Islet precursor cell (in vitro differentiated cells): ENCODE measurements around the gene KCNIP4.

ENCODE experiments used
- DNase-seq: peaks from one replicate; pipeline ENCODE4 v3.0.0-alpha.2; 2018

KCNIP4 gene

DNA sequence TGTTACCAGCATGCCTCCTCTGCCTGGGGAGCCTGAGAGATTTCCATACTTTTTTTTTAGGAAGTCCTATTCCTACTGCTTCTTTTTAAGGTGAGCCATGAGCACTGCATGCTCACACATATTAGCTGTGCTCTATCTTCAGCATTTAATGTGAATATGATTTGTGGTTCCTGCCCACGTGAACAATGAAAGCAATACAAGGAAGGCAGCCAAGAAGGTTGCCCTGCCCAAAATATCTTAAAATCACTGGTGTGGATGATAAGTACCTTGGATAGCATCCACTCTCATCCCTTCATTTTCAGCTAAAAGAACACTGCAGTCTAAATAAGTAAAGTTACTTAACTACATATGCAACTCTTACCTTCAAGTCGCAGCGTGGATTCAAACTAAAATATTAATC lies 640.9 kb downstream of the KCNIP4 start:
- no peak for DNase-seq

DNA sequence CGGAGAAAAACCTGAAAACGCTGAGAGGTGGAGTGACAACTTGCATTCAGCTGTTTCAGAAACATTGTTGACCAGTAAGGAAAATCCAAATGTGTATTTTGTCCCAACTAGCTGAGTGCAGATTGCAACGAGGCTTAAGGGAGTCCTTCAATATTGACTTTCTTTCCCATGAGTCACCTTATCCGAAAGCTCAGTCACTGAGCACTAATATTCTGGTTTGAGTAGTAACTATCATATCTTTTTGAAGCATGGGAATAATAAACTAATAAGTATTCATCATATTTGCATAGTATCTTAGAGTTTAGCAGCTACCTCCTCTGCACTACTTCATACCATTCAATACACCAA lies 644.1 kb downstream of the KCNIP4 start:
- DNase-seq = no peak

DNA sequence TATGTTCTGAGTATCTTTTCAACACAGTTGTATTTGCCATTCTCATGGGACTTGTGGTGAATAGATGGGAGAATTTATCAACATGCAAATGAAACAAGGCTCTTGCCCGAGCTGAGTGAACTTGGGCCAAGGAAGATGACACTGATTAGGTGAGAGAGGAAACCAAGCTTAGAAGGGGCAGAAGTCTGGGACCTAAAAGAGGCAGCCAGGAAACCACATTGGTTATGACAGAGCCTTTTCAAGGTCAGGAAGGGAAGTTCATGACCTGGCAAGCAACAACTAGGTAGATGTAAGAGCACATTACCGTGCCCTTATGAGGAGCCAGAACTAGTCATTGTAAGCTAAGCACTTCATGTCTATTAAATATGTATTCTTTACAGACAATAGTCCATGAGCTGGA lies 658.0 kb downstream of the KCNIP4 start:
- DNase-seq = no peak

DNA sequence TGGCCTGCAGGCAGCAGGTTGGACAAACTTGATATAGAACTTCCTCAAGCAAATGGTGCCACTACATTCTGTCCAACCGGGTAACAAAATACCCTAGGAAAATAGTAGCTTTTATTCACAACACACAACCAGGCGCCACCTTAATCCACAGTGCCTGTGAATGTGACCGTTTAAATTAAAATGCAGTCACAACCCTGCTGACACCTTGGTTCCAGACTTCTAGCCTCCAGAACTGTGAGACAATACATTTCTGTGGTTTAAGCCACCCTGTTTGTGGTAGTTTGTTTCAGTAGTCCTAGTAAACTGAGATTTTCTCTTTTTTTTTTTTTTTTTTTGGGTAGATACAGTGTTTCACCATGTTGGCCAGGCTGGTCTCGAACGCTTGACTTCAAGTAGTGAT lies 672.5 kb downstream of the KCNIP4 start:
- DNase-seq = no peak

DNA sequence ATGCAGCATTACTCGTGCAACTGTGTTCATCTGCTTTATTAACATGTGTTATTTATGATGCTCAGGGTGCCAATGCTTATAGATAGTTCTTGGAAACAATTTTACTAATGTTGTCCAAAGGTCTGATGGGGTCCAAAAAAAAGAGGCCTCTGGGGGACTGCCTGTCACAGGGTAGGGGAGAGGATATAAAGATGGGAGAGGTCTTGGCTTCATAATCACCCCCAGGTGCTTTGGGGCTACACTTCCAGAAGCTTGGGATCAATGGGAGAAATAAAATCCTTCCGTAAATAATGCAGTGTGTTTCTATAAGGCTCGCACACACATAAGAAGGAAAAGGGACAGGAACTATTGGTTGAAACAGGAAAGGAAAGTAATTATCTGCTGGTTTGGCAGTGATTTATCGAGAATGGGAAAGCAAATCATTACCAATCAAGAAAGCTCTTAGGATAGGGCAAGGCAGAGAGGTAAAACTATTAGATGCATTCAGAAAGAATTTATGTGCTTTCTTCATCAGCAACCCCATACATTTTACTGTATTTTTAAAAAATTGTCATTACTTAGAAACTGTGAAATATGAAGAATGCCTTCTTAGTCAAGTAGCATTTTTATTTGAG lies 677.0 kb downstream of the KCNIP4 start:
- no peak for DNase-seq

DNA sequence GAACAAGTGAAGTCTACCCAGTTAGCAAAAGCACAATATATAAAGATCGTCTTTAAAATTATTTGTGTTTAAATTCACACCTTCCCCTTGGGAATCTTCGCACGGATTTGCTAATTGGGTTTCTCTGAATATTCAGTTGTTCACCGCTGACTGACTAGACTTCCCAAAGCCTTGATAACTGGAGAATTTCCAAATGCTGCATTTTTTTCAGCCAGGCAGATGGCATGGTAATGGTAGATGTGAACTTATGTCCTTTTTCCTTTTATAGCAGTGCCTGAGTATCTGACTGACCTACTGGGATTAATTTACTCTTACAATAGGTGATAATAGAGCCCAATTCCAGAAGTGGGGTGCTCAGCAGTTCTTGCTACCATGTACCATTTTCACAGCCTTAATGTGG lies 700.2 kb downstream of the KCNIP4 start:
- DNase-seq = no peak

DNA sequence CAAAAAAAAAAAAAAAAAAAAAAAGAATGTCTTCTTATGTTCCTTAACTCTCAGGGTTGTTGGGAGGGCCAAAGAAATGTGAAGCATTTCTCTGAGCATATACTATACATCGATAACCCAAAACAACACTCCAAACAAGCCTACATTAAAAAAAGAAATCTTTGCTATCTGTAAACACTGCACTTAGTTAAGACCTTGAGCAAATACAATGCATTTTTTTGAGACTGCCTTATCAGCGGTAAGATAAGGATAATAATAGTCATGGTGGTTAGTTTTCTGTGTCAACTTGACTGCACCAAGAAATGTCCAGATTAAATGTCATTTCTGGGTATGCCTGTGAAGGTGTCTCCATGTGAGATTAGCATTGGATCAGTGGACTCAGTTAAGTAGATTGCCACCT lies 706.4 kb downstream of the KCNIP4 start:
- DNase-seq = no peak

DNA sequence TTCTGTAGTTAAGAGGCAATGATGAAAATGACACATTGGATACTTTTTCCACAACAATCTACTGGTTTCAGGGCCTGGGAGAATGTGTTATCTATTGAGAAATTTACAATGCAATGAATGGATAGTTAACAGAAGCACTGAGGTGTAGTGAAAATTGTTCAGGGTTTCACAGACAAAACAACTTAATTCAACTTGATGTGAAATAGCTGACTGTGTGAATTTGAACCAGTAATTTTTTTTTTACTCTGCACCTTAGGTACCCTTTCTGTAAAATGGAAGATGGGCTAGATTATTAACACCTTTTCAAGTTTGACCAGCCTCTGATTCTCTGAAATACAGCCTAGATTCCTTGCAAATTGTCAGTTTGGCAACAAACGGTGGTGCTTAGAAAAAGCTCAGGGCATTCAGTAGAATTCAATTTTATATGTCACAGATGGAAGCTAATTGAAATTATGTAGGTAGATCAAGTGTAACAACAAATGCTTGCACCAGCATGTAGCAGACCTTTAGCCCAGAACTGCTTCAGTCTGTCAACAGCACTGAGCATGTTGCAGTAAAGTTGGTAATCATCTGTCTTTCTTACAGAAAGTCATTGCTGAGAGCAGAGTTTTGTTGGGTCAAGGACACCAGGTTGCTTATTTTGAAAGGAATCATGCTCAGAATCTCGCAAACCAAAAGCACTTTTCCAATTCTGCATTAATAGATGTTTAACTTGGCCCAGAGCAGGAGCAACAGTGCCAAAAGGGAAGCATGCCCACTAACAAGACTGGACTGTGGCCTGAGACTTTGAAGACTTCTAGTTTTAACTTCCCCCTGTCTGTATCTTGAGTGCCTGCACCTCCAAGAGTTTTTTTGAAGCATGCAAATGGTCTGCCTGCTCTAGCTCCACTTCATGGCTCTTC lies 721.7 kb downstream of the KCNIP4 start:
- no peak for DNase-seq

DNA sequence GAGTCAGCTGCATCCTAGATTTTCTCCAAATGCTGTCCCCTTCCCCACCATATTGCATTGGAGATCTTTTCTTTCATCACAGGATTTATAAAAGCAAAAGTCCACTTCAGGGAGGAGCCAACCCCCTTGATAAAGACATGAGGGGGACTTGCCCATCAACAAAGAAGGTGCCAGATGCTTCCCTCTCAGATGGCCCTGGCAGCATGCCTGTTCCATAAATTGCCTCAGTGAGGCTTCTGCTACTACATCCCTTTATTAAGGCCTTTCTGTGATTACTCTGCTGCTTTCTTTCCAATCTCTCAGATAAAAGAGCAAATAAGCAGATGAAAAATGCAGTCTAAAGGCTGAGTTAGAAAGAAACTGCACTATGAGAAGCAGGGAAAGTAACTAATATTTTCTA lies 736.7 kb downstream of the KCNIP4 start:
- no peak for DNase-seq

DNA sequence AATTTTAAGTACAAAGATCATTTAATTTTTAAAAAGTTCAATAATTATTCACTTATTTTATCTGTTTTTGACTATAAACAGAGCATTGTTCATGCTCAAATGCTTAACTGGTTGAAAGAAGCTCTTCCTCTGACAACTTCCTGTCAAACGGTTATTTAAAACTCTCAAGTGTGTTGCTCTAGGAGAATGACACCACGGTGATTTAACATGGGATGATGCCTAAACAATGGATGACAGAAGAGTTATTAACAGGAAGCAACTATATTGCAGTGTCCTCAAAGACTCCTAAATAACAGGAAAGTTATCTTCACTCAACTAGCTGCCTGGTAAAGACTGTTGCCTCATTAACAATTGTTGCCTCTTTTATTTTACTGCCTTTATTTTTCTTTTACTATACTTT lies 738.7 kb downstream of the KCNIP4 start:
- DNase-seq = no peak

DNA sequence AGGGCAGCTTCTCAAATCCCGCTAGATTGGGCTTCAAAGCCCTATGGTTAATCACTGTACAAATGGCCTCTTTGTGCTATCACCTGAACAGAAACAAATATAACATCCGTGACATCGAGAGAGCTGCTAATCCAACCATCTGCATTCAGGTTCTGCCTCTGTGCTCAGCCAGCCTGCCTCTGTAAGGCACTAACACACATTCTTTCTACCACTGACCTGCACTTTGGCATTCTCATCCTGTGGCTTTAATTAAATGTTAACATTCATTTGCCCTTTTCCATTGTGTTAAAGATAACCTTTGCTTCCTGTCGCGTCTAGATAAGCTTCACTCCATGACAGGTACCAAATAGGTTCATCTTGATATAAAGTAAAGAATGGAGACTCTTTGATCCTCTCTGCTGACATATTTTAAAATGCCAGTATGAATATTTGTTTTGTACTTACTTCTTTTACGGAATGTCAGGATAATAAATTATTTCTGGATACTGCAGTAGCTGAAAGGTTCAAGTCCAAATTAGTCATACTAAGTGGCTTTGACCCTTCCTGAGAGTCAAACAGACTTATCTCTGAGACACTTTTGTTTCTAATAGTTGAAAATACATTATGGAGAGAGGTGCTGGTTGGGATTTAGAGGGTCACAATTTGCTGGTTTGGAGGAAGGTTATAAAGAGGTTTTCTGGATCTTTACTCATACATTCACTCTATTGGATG lies 742.6 kb downstream of the KCNIP4 start:
- DNase-seq = no peak

DNA sequence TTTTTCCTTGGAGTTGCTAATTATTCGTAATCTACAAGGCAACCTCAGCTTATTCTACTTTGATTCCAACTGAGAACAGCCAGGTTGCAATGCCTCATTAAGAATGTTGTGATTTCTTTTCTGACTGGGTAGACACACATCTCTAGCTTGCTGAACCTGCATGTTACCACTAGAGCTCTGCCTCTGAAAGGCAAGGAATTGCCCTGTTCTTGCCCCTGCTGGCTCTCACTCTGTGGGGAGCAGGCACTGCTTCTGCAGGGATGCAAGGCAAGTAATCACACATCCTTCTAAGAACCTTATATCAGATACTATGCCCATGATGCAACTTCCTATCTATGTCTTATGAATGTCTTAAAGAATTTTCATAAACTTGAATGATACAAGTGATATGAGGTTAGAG lies 745.2 kb downstream of the KCNIP4 start:
- no peak for DNase-seq

DNA sequence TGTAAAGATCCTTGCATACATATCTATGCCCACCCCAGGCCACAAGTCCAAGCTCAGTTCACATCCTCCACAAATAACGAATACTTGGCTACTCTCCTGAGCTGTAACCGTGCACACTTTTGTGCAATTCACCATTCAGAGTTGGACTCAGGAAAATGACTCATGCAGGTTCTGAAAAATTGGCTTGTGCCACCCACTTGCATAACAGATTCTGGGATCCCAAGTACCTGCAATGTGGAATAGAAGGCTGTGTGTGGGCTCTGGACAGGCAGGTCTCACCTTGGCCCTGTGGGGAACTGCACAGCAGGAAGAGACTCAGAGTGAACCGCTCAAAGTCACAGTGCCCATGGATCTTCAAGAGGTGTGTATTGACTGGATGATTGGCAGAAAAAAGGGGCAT lies 745.6 kb downstream of the KCNIP4 start:
- no peak for DNase-seq

DNA sequence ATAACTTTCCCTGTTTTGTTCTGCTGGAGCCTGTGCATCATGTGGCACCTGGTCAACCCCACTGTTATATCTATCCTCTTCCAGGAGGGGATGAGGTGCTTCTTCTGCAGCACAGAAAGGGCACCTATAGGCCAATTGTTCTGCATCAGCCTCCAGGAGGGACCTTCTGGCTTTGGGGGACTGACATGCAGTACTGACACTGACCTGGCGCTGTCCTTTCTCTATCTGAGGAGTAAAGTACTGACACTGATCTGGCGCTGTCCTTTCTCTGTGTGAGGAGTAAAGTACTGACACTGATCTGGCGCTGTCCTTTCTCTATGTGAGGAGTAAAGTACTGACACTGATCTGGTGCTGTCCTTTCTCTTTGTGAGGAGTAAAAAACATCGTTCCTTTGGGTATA lies 749.9 kb downstream of the KCNIP4 start:
- no peak for DNase-seq

DNA sequence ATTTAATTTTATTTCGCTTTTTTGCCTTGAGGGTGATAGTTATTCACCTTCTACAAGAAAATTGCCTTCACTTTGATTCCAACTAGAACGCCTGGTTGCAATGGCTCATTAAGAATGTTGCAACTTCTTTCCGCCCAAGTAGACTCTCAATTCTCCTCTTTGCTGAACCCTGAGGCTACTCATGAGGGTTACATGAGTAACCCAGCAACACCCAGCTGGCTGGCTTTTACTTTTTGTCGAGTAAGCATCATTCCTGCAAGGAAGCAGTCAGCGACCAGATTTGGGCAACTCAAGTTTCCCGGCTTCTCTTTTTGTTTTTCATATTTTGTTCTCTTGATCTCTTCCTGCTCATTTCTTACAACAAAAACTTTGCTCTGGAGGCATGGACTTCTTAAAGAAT lies 752.9 kb downstream of the KCNIP4 start:
- peak; percentile 66 for DNase-seq

DNA sequence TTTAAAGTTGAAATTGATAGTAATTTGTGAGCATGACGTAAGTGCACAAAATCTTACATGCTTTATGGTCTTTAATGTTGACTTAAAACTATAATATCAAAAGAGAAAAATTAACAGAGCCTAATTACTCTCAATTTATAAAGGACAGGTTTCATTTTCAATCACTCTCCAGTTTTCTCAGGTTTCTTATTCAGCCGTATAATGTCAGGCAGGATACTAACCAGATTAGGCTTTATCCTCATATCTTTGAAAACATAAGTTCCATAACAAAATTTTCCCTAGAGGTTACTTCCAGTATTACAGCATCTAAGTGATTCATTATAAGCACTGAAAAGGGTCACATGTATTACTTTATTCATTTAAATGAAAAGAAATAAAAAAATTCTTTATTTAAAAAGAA lies 756.2 kb downstream of the KCNIP4 start:
- DNase-seq = no peak

DNA sequence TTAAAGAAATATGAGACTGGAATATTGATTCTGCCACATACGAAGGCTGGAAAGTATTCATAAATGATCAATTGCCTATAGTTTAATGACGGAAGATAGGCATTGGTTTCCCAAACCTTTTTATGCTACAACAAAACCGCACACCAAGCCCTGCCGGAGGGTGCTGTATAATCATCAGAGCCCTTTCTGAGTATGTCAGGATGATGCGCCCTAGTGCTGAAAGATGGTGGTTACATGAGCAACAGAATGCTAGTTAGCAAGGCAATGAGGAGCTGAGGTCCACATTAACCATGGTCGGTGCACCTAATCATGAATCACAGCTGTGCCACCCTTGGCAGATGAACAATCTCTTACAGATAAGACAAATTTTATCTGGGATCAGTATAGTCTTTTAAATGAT lies 757.3 kb downstream of the KCNIP4 start:
- no peak for DNase-seq

DNA sequence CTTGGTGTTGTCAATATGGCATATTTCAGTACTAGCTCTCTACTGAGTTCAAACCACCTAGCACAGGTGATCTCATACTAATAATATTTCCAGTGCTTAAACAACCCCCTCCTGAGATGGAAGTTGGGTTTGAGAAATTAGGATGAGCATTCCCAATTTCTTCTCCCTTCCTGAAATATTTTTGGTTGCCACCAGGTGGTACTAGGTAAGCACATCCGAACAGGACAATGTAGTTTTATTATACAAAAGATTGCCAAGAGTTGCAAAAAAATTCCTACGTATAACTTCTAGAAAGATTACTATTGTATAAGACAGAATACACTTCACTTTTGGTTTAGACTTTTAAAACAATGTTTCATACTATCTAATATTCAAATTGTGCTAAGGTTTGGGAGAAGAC lies 763.8 kb downstream of the KCNIP4 start:
- DNase-seq = no peak

DNA sequence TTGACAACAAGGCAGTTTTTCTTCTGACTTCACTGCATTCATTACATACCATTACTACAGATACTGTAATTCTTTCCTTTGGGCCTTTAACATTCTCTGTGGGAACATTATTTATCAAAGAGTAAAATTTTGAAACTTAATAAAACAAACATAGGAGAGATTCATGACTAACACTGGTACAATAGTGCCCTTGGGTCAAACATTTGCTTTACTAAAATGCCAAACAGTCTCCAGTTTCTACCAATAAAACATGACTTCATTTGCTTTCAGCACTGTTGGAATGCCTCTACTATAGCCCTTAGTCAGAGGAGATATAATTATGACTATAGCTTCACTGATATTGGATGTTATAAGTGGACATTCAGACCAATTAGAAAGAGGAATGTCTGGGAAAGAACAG lies 766.9 kb downstream of the KCNIP4 start:
- DNase-seq = no peak

DNA sequence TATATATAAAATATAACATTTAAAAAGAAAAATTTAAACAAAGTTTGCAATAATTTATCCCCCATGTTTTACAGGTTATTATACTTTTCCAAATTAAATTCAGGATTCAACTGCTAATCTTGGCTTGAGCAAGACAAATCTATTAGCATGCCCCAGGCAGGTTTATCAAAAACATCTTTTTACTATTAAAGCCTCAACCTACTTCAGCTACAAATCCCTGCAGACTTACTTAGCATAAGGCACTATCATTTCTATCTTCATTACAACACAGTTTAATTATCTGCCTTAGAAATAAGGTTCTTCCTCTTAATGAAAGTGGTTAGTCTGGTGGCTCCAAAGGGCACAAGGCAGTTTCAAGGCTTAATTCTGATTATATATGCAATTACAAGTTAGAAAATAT lies 770.7 kb downstream of the KCNIP4 start:
- no peak for DNase-seq

DNA sequence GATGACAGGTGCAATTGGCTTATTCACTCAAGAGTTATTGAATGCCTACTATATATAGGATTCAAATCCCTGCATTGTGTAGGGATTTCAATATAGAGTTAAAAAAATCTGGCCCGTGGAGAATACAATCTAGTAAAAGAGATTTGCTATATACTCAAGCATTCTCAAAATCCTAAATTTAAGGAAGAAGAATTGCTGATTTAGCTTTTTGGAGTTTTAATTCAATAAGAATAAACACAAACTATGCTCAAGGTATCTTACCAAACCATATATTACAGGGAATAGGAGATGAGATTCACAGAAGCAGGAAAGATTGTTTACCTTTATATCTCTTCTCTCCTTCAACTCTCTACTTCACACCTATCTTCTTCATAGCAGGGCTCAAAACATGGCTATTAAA lies 771.5 kb downstream of the KCNIP4 start:
- no peak for DNase-seq

DNA sequence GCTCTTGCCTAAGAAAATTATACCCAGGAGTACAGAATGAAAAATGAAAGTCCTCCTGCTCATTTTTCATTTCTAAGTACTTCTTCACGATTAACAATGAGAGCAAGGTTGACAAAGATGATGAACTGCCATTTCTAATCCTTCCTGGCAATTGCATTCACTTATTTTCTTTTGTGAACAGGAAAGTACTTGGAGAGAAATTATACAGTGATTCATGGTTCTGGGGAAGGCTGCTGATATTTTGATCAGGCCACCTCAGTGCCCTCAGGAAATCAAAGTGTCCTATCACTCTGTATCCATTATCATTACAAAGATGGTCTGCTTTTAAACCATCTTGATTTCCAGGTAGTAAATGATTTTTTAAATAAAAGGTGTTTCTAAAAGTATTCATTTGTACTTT lies 780.9 kb downstream of the KCNIP4 start:
- no peak for DNase-seq

DNA sequence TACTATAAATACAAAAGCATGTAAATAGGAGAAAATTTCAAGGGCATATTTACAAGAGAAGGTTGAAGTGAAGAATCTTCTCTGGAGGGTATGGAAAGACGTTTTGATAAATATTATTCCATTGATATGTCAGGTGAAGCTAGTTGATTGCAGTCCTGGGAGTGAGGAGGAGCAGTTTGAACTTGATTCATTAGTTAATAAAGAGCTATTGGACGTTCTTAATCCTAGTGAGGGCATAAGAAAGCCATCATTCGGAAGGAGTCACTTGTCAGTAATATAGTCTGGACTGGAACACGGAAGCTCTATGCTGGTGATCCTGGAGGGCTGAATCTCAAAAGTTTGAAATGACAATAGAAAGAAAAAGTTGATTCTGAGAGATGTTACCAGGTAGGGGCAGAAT lies 793.2 kb downstream of the KCNIP4 start:
- no peak for DNase-seq

DNA sequence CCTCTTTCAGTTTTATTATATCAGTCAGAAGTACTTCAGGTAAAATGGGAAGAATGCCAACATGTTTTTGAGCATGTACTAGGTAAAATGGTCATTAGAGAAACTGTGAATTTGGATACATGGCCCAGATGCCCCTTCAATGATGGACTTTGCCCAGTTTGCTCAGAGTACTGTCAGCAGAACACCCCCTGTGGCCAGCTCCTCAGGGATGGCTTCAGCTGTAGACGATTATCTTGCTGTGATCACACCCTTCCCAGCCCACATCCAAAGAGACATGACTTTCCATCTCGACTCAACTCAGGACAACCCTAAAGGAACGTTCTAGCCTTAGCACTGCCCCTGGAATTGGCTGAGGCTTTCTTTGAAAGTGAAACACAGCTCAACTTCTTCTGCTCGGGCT lies 809.2 kb downstream of the KCNIP4 start:
- DNase-seq = no peak
